Left lung (tissue), 10 donors: ENCODE results near the gene TUBGCP4. TPM values are rescaled to one million over a fixed set of nuclear protein-coding genes. Genes with fewer than 3 reads are reported as not detected.

Source experiments
- ATAC-seq: fragments of 200-7000 bp; cut with Tn5 transposase; one replicate; pipeline ENCODE4 v1.9.1; 2020; ENCODE audit warnings: moderate library complexity
- DNase-seq, 4 donors: peaks; one replicate each; pipeline ENCODE4 v3.0.0-alpha.2; 2013 to 2020
- H3K27ac ChIP-seq, 2 donors: fragments of 200-600 bp; sonication (generic) in 1 of 2; one replicate each; pipeline versions ENCODE4 v1.5.0 to v1.8.0; 2020 to 2021
- H3K27me3 ChIP-seq, 2 donors: fragments of 200-600 bp; sonication (generic) in 1 of 2; one replicate each; pipeline versions ENCODE4 v1.5.0 to v1.8.0; 2020 to 2021
- H3K36me3 ChIP-seq, 2 donors: fragments of 200-600 bp; sonication (generic) in 1 of 2; one replicate each; pipeline versions ENCODE4 v1.5.0 to v1.8.0; 2020 to 2021
- H3K4me1 ChIP-seq, 2 donors: fragments of 200-600 bp; one replicate each; pipeline ENCODE4 v1.8.0; 2021
- H3K4me3 ChIP-seq, 2 donors: fragments of 200-600 bp; sonication (generic) in 1 of 2; one replicate each; pipeline versions ENCODE4 v1.5.0 to v1.8.0; 2020 to 2021; ENCODE audit warnings: mild to moderate bottlenecking in 1 of 2
- H3K9me3 ChIP-seq, 2 donors: fragments of 200-600 bp; sonication (generic) in 1 of 2; one replicate each; pipeline versions ENCODE4 v1.5.0 to v1.8.0; 2020 to 2021
- intact Hi-C, 2 donors: fragments of 100-400 bp; cut with DNase I; formaldehyde crosslinking; loops; one replicate each; pipeline versions ENCODE4 v1.11.2 to v1.14.2; 2022
- polyA plus RNA-seq, 6 donors: library from polyadenylated mRNA; unstranded; fragments of 120-200 nt; gene quantifications; one replicate each; pipeline ENCODE4 v1.2.1, GENCODE V29; 2013; ENCODE audit not compliant: insufficient read length in 6 of 6
- total RNA-seq, 2 donors: library from RNA; stranded (reverse); fragmentation: NEBNext Ultra II Directional; extraction: Animal tissue kit (Norgen Biotek cat#: 25700); gene quantifications; one replicate each; pipeline ENCODE4 v1.2.1, GENCODE V29; 2021
- TF ChIP-seq, protein P1 (sequence below), 2 donors: fragments of 200-600 bp; sonication (generic) in 1 of 2; IDR thresholded peaks; one replicate each; pipeline versions ENCODE4 v1.5.0 to v1.8.0; 2021; ENCODE audit warnings: antibody characterized with exemption in 2 of 2
- donor health status: DM: no; HTN: yes; CAD: no.
- donor health status: DM: no; HTN: no; CAD: no.

Gene TUBGCP4
- total and polyA plus RNA-seq, 8 donors: 18.5 to 29.0 (median 26.2) TPM

DNA sequence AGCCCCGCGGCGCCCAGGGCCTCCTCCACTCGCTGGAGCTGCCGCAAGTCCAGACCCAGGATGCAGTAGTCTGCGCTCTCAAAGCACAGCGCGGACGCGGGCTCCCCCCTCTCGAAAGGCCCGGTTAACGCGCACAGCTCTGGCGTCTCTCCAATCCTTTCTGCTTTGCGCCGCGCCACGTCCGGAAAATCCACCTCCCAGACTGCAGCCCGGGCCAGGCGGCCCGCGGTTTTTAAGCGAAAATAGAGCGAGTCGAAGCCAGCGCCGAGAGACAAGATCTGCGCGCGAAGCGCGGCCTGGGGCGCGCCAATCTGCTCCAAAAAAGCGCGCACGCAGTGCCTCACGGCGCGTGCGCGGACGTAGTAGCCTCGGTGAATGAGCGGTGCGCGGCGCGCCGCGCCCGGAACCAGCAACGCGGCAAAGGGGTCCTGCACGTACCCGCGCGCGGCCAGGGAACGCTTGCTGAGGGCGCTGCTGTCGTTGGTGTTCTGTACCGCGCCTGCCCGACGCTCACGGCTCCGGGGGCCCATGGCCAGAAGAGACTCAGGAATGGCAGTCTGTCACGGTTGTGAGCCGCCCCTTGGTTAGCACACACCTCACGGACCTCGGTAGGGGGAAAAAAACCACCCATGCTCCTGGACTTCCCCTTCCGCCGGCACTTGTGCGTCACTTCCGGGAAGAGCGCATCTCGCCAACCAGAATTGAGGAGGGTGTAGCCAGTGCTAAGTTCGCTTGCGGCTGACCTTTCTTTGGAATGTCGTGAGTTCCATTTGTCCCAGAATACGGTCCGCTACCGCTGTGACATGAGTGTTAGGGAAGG, 40.7 kb upstream of the TUBGCP4 start, which contains the start of gene LCMT2:
TSS of gene LCMT2 (minus strand) at position 614 of the 820 bp plus-strand sequence. CDS start at position 530, 84 bp downstream.
- intact Hi-C loops: no loop called here
- peak; percentile 93 to 97 (median 96) for DNase-seq

DNA sequence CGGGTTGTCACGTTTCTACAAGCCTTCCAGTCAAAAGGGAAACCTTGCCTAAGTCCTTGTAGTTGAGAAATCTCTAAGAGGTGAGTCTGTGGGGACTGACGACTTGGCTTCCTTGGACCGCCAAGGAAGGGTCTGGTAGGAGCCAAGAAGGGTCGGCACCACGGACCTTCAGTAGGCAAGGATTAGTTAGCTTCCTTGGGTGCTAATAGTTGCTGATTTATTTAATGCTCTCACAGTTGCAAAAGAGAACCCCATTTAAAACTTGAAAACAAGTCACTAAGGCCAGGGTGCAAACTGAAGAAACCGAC, 40.2 kb upstream of the TUBGCP4 start:
- TF ChIP-seq, protein P1, sequence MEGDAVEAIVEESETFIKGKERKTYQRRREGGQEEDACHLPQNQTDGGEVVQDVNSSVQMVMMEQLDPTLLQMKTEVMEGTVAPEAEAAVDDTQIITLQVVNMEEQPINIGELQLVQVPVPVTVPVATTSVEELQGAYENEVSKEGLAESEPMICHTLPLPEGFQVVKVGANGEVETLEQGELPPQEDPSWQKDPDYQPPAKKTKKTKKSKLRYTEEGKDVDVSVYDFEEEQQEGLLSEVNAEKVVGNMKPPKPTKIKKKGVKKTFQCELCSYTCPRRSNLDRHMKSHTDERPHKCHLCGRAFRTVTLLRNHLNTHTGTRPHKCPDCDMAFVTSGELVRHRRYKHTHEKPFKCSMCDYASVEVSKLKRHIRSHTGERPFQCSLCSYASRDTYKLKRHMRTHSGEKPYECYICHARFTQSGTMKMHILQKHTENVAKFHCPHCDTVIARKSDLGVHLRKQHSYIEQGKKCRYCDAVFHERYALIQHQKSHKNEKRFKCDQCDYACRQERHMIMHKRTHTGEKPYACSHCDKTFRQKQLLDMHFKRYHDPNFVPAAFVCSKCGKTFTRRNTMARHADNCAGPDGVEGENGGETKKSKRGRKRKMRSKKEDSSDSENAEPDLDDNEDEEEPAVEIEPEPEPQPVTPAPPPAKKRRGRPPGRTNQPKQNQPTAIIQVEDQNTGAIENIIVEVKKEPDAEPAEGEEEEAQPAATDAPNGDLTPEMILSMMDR (IDR thresholded peaks at IDR 0.05): no peak
- Histone ChIP-seq H3K27ac (peak overlapping the region; percentile 92 to 93), H3K27me3 (no peaks in the 10 kb centered on the region), H3K4me1 (peaks cover 10 to 24% of the 10 kb centered on the region in 2 donors), H3K9me3 (no peaks in the 10 kb centered on the region), H3K4me3 (peak overlapping the region; percentile 76 to 79), H3K36me3 (peaks cover 0 to 7% of the 10 kb centered on the region in 2 donors)
- no peak for DNase-seq
- no peak for ATAC-seq
- intact Hi-C loops: no loop called here

More for the DNA sequence above, 40.7 kb upstream of the TUBGCP4 start, which contains the start of gene LCMT2:
- Histone ChIP-seq H3K9me3 (no peaks in the 10 kb centered on the region), H3K27me3 (no peaks in the 10 kb centered on the region), H3K36me3 (peaks cover 0 to 4% of the 10 kb centered on the region in 2 donors), H3K27ac (peak within 1 kb of the TSS; percentile 92 to 93), H3K4me3 (peak within 1 kb of the TSS; percentile 76 to 79), H3K4me1 (peaks cover 10 to 24% of the 10 kb centered on the region in 2 donors)
- TF ChIP-seq, protein P1 (IDR thresholded peaks at IDR 0.05): no peak
- peak; percentile 96 for ATAC-seq

DNA sequence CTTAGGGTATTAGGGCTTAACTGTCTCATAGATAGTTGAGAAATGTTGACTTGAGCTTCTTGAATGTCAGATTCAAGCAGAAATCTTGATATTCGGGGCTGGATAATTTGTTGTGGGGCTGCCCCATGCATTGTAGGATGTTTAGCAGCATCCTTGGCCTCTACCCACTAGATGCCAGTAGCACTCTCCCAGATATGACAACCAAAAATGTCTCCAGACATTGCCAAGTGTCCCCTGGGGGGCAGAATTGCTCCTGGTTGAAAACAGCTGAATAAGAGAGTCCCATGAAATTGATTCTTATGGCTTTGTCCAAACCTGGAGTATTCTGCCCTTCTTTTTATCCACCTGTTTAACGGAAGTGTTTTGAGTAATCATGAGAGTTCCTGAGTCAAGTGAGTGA, 24.6 kb upstream of the TUBGCP4 start:
- Histone ChIP-seq H3K27me3 (no peaks in the 10 kb centered on the region), H3K4me3 (no peak overlapping the region), H3K27ac (no peak overlapping the region), H3K36me3 (peaks cover 0 to 25% of the 10 kb centered on the region in 2 donors), H3K4me1 (no peaks in the 10 kb centered on the region), H3K9me3 (no peaks in the 10 kb centered on the region)
- ATAC-seq (no peak), DNase-seq (no peak)
- TF ChIP-seq, protein P1 (IDR thresholded peaks at IDR 0.05): no peak
- intact Hi-C loops: no loop called here

DNA sequence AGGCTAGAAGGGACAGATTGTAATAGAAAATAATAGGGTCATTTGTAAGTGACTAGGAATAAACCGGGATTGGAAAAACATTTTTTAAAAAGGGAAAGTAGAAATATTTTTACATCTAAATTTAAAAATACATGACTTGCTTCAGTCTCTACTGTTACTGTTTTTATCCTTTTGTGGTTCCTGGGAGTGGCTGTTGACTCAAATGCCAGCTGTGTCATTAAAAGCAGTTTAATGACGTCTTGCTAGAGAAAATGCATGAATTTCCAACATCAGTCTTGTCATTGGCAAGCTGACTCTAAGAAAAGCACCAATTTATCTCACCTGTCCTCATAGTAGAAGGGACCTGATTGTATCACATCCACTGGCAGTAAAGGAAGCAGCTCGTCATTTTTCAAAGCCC, 23.8 kb upstream of the TUBGCP4 start:
- Histone ChIP-seq H3K27ac (no peak overlapping the region), H3K27me3 (no peaks in the 10 kb centered on the region), H3K4me1 (no peaks in the 10 kb centered on the region), H3K36me3 (peaks cover 0 to 32% of the 10 kb centered on the region in 2 donors), H3K9me3 (no peaks in the 10 kb centered on the region), H3K4me3 (no peak overlapping the region)
- DNase-seq (no peak), ATAC-seq (no peak)
- TF ChIP-seq, protein P1 (IDR thresholded peaks at IDR 0.05): no peak
- intact Hi-C loops: no loop called here

DNA sequence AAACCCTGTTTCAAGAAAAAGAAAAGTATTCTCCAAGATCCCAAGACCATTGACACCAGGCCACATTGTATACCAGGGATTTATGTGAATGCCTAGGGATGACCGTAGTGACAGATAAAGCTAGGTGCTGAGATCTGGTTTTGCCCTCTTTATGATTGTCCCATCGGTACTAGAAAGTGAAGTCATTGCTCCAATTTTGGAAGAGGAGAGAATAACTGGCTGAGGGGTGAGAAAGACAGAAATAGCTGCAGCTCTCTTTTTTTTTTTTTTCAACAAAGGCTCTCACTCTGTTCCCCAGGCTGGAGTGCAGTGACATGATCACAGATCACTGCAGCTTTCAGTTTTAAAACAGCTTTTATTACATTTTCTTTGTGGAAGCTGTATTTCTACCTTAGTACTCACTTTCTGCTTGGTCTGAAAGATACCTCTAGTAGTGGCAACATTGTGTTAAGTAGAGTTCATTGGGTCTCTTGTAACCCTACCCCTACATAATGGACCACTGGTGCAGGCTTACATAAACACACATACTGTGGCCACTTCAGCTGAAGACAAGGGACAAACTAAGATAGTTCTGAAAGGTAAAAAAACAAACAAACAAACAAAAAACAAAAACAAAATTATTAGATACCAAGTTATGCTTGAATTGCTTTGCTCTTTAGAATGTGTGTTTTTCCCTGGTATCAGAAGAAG, 18.1 kb upstream of the TUBGCP4 start:
- Histone ChIP-seq H3K27ac (no peak overlapping the region), H3K36me3 (peaks cover 0 to 37% of the 10 kb centered on the region in 2 donors), H3K4me3 (no peak overlapping the region), H3K4me1 (no peaks in the 10 kb centered on the region), H3K9me3 (peaks cover 0 to 3% of the 10 kb centered on the region in 2 donors), H3K27me3 (no peaks in the 10 kb centered on the region)
- TF ChIP-seq, protein P1 (IDR thresholded peaks at IDR 0.05): no peak
- ATAC-seq (no peak), DNase-seq (no peak)
- intact Hi-C loops: no loop called here
